Lung (tissue), 12 donors: ENCODE results near the gene RMI2. TPM values are rescaled to one million over a fixed set of nuclear protein-coding genes. Genes with fewer than 3 reads are reported as not detected.

Experiments
- ATAC-seq: fragments of 200-7000 bp; cut with Tn5 transposase; one replicate; pipeline ENCODE4 v1.9.1; 2020; ENCODE audit warnings: moderate number of reproducible peaks; ENCODE audit not compliant: insufficient read depth, low FRiP score
- DNase-seq, 3 donors: peaks; one replicate each; pipeline ENCODE4 v3.0.0-alpha.2; 2013 to 2017
- H3K27ac ChIP-seq, 2 donors: one replicate each; pipeline ENCODE4 v1.5.1; 2013; ENCODE audit warnings: mild to moderate bottlenecking in 2 of 2, moderate library complexity in 2 of 2, control low read depth in 1 of 2, inconsistent platforms in 1 of 2, low read depth in 1 of 2, low read length in 1 of 2
- H3K27me3 ChIP-seq, 3 donors: one replicate each; pipeline ENCODE4 v1.5.1; 2013; ENCODE audit warnings: low read length in 2 of 3; ENCODE audit not compliant: control insufficient read depth in 3 of 3, insufficient read depth in 3 of 3
- H3K36me3 ChIP-seq, 4 donors: one replicate each; pipeline ENCODE4 v1.5.1; 2013; ENCODE audit warnings: low read length in 4 of 4, mild to moderate bottlenecking in 1 of 4, moderate library complexity in 1 of 4; ENCODE audit not compliant: control insufficient read depth in 4 of 4, insufficient read depth in 4 of 4
- H3K4me1 ChIP-seq, 5 donors: one replicate each; pipeline ENCODE4 v1.5.1; 2013; ENCODE audit warnings: low read length in 5 of 5, mild to moderate bottlenecking in 2 of 5, moderate library complexity in 1 of 5; ENCODE audit not compliant: control insufficient read depth in 5 of 5, insufficient read depth in 5 of 5
- H3K4me3 ChIP-seq: one replicate; pipeline ENCODE4 v1.5.1; 2013; ENCODE audit warnings: mild to moderate bottlenecking, control low read depth, moderate library complexity
- H3K9ac ChIP-seq, 2 donors: one replicate each; pipeline ENCODE4 v1.5.1; 2013; ENCODE audit warnings: low read length in 2 of 2, control low read depth in 1 of 2; ENCODE audit not compliant: insufficient read depth in 1 of 2
- H3K9me3 ChIP-seq, 4 donors: one replicate each; pipeline ENCODE4 v1.5.1; 2013; ENCODE audit warnings: low read length in 3 of 4, mild to moderate bottlenecking in 1 of 4, moderate library complexity in 1 of 4; ENCODE audit not compliant: control insufficient read depth in 4 of 4, insufficient read depth in 3 of 4
- CTCF ChIP-seq: IDR thresholded peaks from 2 replicates; pipeline ENCODE4 v1.5.1; 2012; ENCODE audit warnings: mild to moderate bottlenecking; ENCODE audit errors: control extremely low read depth, extremely low read depth
- WGBS, 2 donors: extraction: QIAGEN DNeasy Blood & Tissue Kit; methylation state at CpG; one replicate each; pipeline ENCODE4 v1.1.7; 2013; 5-methylcytosine and 5-hydroxymethylcytosine counted together
- polyA plus RNA-seq, 2 donors: library from polyadenylated mRNA; stranded (reverse); fragments of 200-250 nt; gene quantifications; one replicate each; pipeline ENCODE4 v1.2.1, GENCODE V29; 2013
- total RNA-seq, 2 donors: library from RNA; depleted of rRNA in 1 of 2; stranded (reverse); fragments of >200 nt in 1 of 2; gene quantifications; one replicate each; pipeline ENCODE4 v1.2.1, GENCODE V29; 2014 to 2021
- donor health status: control.
- donor health status: control.
- donor health status: Bipolar disorder and iron deficiency.
- donor health status: healthy.
- donor health status: DM: yes; HTN: yes; CAD: no.

RMI2 gene
- total and polyA plus RNA-seq, 4 donors, result 2.5 to 7.2 (median 4.5) TPM

- ATAC-seq (peak; percentile 44), DNase-seq (no peak)
- TF ChIP-seq CTCF, result no peak
- WGBS, 2 donors, result 43 to 51% methylated on average over 7 of the region's 7 CpGs
- H3K9ac ChIP-seq, result no peak overlapping the region
- no peak overlapping the region for H3K4me3 ChIP-seq
- H3K27ac ChIP-seq, result no peak overlapping the region
- no peaks in the 10 kb centered on the region for H3K9me3 ChIP-seq
- no peaks in the 10 kb centered on the region for H3K36me3 ChIP-seq
- no peaks in the 10 kb centered on the region for H3K27me3 ChIP-seq
- H3K4me1 ChIP-seq, result no peaks in the 10 kb centered on the region
Observed at GRCh38 chr16:11379420-11379819, 34.2 kb downstream of the RMI2 start.

GRCh38 chr16:11380836-11381235 lies 35.6 kb downstream of the RMI2 start:
- Histone ChIP-seq H3K36me3 (no peaks in the 10 kb centered on the region), H3K9ac (no peak overlapping the region), H3K4me3 (no peak overlapping the region), H3K9me3 (no peaks in the 10 kb centered on the region), H3K27ac (no peak overlapping the region), H3K4me1 (no peaks in the 10 kb centered on the region), H3K27me3 (no peaks in the 10 kb centered on the region)
- no peak for TF ChIP-seq CTCF
- WGBS, 2 donors, result 92 to 94% methylated on average over 9 of the region's 9 CpGs
- DNase-seq (no peak), ATAC-seq (no peak)

- H3K9me3 ChIP-seq, result no peaks in the 10 kb centered on the region
- H3K9ac ChIP-seq, result no peak overlapping the region
- WGBS, 2 donors, result 90 to 98% methylated on average over 15 of the region's 15 CpGs
- H3K4me3 ChIP-seq, result no peak overlapping the region
- no peak for TF ChIP-seq CTCF
- H3K27me3 ChIP-seq, result no peaks in the 10 kb centered on the region
- H3K4me1 ChIP-seq, result peaks cover 0 to 3% (median 1%) of the 10 kb centered on the region in 5 donors
- no peaks in the 10 kb centered on the region for H3K36me3 ChIP-seq
- DNase-seq (no peak), ATAC-seq (no peak)
- H3K27ac ChIP-seq, result no peak overlapping the region
Observed at GRCh38 chr16:11383481-11384183, 38.4 kb downstream of the RMI2 start.
